ENCODE results near the gene WDR62. TPM values are rescaled to one million over a fixed set of nuclear protein-coding genes. Genes with fewer than 3 reads are reported as not detected.
A peak's percentile ranks its signal among the peaks of the same experiment; 100 is the strongest.

WDR62 gene
- total and polyA plus RNA-seq, 10 of the 15 experiments (the other 5 are each of a cell fraction or from before 2014, with no cell fraction given), result 0.08 to 20.6 (median 10.9) TPM

- no peak for TF ChIP-seq PBX3 (IDR thresholded peaks at IDR 0.05; ENCODE audit: insufficient replicate concordance, low read depth, low read length)
Observed at GRCh38 chr19:36116344-36116637, 61.6 kb downstream of the WDR62 start (continued).

- H3K9me3 ChIP-seq (replicated peaks; ENCODE audit: control insufficient read depth, insufficient read depth, low read length), result no peaks in the 10 kb centered on the region
- no TSS peak for BruUV-seq (replicated peaks)
- ChIA-PET POLR2A (no interaction called here), RAD21 (ENCODE audit: unreplicated experiment) (no interaction called here), CTCF (interaction anchor here (1.8 kb wide), 1 partner anchor 8 kb away, joined by 5 read pairs; no protein-coding TSS in a partner anchor), SMC1A (ENCODE audit: uncharacterized antibody, unreplicated experiment) (interaction anchor here (1.3 kb wide), 1 partner anchor 10 kb away, joined by 3 read pairs; no protein-coding TSS in a partner anchor)
- ATAC-seq, result no peak
- no peak overlapping the region for H3K4me3 ChIP-seq
- peaks cover 4 to 7% of the 10 kb centered on the region in 2 experiments for H3K36me3 ChIP-seq (ENCODE audit: control insufficient read depth in 2 of 2, insufficient read depth in 2 of 2, low read length in 1 of 2)
- H4K20me1 ChIP-seq (ENCODE audit: control insufficient read depth, insufficient read depth), result no peaks in the 10 kb centered on the region
- in situ Hi-C loops (cut with MboI) (loop anchor here (10.0 kb wide), 1 partner anchor 974 kb away; no protein-coding TSS in a partner anchor), intact Hi-C loops (cut with micrococcal nuclease; ENCODE audit: unreplicated experiment) (loop anchor here (10.0 kb wide), 1 partner anchor 1094 kb away; the partner anchor contains the start of genes ZNF383 and ZNF585B)
- TF ChIP-seq NRF1 (conservative IDR thresholded peaks at IDR 0.05; ENCODE audit: low read depth, low read length) (no peak), POLR2A (IDR thresholded peaks at IDR 0.05; ENCODE audit: low read depth, low read length) (0 out of 2 replicates have a peak, but pooled peaks have one; percentile 13)
- no peaks in the 10 kb centered on the region for H3K27me3 ChIP-seq (replicated peaks in 1 of 2; ENCODE audit: control insufficient read depth in 2 of 2, insufficient read depth in 2 of 2, low read length in 1 of 2)
- WGBS (ENCODE audit: insufficient coverage, insufficient replicate concordance, low lambda C conversion rate, missing lambda C conversion rate), result 96% methylated on average over 21 of the region's 26 CpGs
- no peak overlapping the region for H3K9ac ChIP-seq (ENCODE audit: control insufficient read depth, insufficient read depth, low read length)
- H3K27ac ChIP-seq (ENCODE audit: control insufficient read depth, insufficient read depth), result no peak overlapping the region
- peaks cover 8% of the 10 kb centered on the region for H3K4me1 ChIP-seq (ENCODE audit: control insufficient read depth, insufficient read depth, low read length)
- DNase-seq (ENCODE audit: low read depth, low spot score), result no peak
- H3K79me2 ChIP-seq (ENCODE audit: control insufficient read depth, insufficient read depth, low read length), result peaks cover 13% of the 10 kb centered on the region
- no peak overlapping the region for H2AFZ ChIP-seq (ENCODE audit: control insufficient read depth, low read depth, low read length)
- FAIRE-seq, result no peak
- H3K4me2 ChIP-seq (ENCODE audit: control insufficient read depth, insufficient read depth), result no peak overlapping the region
Observed at GRCh38 chr19:36120092-36120983, 65.6 kb downstream of the WDR62 start.
